DMS53 (cell line): ENCODE measurements around the gene TP53BP2.
"Not testable (repeated sequence)": the region's sequence is repeated elsewhere in the genome, so short reads cannot be mapped to it uniquely, and the experiment has no call there.

Source experiments
- DNase-seq: peaks from one replicate; lab custom pipeline; 2025; lab: John Stamatoyannopoulos, UW

The TP53BP2 gene

DNA sequence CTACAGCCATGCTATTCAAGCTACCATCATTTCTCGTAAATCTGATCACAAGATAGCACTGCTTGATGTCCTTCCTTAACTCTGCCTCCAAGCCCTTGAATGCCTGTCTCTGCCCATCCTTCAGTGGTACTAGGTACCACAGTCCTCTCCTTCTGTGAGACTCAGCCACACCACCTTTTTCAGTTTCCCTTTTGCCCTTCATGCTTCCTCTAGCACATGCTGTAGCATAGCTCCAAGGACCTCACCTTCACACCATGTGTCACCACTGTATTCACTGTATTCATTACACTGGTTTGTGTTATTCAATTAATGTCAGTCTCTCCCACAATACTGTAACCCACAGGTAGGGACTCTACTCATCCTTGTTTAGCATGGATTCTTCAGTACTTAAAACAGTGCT lies 8.0 kb upstream of the TP53BP2 start:
- no peak for DNase-seq

DNA sequence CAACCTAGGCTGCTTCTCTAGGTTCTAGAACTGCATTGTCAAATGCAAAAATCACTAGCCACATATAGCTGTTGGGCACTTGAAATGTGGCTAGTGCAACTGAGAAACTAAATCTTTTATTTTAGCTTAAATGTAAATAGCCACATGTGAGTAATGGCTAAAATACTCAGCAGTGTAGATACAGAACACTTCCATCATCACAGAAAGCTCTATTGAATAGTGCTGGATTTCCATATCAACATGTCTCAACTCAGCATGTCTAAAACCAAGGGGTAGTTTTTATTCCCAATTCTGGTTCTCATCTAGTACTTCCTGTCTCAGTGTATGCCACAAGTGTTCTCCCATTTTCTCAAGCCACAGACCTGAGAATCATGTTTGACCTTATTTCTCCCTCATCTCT lies 7.5 kb upstream of the TP53BP2 start:
- no peak for DNase-seq

DNA sequence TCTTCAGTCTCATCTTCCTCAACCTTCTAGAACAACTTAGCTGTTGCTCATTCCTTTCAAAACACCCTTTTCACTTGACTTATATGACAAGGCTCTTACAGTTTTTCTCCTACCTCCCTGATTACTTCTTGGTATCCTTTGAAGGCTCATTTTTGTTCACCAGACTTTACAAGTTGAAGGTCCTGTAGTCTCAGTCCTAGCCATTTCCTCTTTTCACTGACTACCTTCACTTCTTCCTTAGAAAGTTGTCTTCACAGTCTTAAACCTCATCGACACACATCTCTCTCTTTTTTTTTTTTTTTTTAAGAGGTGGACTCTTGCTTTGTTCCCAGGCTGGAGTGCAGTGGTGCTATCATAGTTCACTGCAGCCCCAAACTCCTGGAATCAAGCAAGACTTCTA lies 6.6 kb upstream of the TP53BP2 start:
- no peak for DNase-seq

GRCh38 chr1:223849352-223850254 lies 3.9 kb upstream of the TP53BP2 start:
- DNase-seq: peak; percentile 11

GRCh38 chr1:223848536-223848935 lies 2.8 kb upstream of the TP53BP2 start:
- DNase-seq: no peak

GRCh38 chr1:223847781-223848345 lies 2.1 kb upstream of the TP53BP2 start:
- no peak for DNase-seq

GRCh38 chr1:223845037-223845809 lies 524 bp downstream of the TP53BP2 start:
- peak; percentile 76 for DNase-seq

DNA sequence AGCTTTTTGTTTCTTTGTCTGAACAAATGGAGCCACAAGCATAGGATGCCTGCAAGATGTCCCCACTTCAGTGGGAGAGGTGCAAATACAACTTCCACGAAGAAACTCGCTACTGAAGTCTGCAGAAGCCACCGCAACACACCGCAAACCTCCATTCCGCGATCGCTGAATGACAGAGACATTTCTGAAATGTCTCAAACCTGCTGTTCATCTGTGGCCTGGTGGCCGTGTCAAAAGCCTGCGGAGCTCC lies 1.0 kb downstream of the TP53BP2 start:
- peak; percentile 57 for DNase-seq

DNA sequence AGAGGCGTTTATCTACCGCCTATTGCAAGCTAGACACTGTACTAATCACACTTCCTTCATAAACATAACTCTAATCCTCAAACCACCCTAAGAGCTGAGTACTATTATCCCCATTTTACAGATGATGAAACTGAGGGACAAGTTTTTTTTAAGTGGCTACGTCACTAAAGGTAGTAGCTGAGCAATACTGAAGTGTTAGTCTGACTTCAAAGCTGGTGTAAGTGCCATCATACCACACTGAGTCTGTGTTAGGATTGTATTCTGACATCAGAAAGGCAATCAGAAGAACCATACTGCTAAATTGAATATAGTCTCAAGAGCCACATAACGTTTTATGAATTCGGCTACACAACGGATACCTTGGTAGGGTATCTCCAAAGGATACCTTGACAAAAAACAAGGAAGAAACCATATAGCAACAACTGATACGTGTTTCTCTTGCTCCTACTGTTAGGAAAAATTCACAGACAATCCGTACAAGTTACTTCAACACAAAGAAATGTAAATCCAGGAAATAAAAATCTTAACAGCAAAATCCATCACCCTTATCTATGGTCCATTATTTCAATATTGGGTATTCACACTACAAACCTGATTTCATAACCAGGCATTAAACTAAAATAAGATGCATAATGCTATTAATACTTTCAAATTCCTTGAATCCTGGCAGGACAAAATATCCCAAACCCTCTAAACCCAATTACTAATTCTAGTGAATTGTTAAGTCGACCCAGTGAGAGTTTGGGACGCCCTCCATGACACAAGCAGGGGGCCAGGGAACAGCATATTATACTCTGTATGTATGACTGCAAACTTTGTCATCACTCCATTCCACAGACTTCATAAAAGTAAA lies 1.6 kb downstream of the TP53BP2 start:
- peak; percentile 11 for DNase-seq

DNA sequence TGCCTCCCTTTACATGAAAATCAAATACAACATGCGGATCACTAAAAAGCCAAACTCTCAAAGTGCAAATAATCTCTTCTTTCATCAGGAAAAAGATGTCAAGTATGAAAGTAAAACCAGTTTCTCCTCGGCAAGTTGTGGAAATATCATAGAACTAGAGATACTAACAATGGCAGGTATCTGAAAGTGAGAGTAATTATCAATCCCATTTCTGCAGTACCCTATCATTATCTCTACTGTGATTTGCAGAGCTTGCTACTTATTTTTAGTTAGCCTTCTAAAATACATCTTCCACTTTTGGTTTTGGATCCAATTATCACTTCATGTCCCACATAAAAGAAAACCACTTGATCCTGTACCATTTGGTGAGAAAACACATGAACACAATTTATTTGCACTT lies 3.0 kb downstream of the TP53BP2 start:
- DNase-seq: no peak

DNA sequence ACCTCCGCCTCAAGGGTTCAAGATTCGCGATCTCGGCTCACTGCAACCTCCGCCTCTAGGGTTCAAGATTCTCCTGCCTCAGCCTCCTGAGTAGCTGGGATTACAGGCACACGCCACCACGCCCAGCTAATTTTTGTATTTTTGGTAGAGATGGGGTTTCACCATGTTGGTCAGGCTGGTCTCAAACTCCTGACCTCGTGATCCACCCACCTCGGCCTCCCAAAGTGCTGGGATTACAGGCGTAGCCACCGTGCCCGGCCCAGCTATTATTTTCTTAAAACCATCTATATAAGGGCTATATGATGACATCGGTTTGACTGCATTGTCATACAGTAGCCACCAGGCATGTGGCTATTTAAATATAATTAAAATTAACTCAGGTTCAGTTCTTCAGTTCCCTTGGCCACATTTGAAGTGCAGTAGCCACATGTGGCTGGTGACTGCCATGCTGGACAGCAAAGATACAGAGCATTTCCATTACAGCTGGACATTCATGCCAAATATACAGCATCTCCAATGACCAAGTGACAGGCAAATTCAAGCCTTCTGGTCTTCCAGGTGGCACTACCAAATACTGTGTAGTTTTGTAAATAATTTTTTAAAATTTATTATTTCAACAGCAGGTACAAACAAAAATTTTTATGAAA lies 3.6 kb downstream of the TP53BP2 start:
- DNase-seq: not testable (repeated sequence)

DNA sequence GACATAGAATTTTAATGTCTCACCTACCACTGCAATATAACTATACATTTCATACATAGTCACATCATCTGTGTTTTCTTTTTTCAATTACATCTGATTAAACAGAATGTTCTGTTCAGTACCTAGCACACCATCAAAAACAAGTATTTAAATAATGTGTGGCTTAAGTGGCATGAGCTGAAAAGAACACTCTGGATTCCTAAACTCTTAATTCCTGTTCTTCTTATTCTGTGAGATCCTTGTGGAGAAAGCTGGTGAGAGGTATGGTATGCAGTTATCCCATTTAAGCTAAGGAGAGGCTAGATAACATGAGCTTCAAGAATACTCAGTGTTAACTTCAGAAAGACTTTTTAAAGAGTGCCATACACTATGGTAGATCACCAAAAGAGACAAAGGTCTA lies 5.5 kb downstream of the TP53BP2 start:
- no peak for DNase-seq

DNA sequence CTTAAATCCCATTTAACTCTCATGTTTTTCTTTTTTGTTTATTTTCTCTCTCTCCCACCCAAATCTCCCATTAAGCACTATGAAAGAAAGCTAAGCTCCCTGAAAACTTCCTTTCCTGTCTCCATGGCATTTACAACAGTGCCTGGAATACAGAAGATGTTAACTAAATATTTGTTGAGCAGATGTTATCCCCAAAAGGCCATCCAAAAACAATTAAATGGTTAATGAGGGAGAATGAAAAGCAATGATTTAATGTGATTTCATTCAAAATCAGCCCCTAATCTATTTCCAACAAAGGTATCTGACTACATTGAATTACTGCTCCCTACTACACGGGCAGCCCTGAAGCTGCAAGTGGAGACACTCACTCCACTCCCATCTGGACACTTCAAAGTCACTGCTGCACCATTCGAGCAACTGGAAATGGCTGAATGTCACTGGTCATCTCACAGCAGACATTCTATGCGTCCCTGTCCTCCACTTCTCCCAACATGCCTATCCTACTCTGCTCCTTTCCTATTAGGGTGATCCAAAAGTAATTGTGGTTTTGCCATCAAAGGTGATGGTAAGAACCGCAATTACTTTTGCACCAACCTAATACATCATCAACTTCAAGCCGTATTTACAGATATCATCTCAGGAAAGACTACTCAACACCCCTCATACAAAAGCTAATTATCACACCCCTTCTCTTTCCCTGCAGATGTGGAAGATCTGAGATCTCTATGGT lies 7.5 kb downstream of the TP53BP2 start:
- no peak for DNase-seq

- DNase-seq: no peak
Observed at GRCh38 chr1:223837687-223838086, 8.1 kb downstream of the TP53BP2 start.

DNA sequence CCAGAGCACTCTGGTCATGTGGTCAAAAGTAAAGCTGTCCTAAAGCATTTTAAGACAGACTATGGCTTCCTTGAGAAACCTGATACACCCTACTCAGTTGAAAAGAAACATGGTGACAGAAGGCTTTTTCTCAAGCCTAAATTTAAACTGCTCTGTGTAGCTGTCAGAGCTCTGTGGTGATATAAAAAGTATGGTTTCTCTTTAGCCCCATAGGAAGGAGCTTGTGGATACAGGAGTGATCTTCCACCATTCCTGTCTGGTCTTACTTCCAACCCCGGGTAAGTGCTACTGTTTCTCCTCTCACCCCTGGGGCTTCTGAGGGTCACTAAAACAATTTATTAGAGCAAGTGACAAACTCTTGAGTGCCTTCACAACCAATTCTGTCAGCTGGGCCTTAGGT lies 8.5 kb downstream of the TP53BP2 start:
- DNase-seq: peak; percentile 20

GRCh38 chr1:223836586-223836985 lies 9.2 kb downstream of the TP53BP2 start:
- peak; percentile 63 for DNase-seq

- DNase-seq: no peak
Observed at GRCh38 chr1:223835754-223836153, 10.0 kb downstream of the TP53BP2 start.

GRCh38 chr1:223834660-223835263 lies 11.0 kb downstream of the TP53BP2 start:
- no peak for DNase-seq

- no peak for DNase-seq
Observed at GRCh38 chr1:223833948-223834347, 11.8 kb downstream of the TP53BP2 start.

- no peak for DNase-seq
Observed at GRCh38 chr1:223832637-223832943, 13.2 kb downstream of the TP53BP2 start.
